Stimulated activated CD4-positive, alpha-beta T cell treated with anti-CD3 and anti-CD28 coated beads, Interleukin-2, amount 100 ng/mL, for 48 hours (primary cell): ENCODE results near the gene RPS6KA2.

Experiments used
- DNase-seq, 2 donors: peaks; one replicate each; pipeline ENCODE4 v3.0.0-alpha.2; 2020

The RPS6KA2 gene

DNA sequence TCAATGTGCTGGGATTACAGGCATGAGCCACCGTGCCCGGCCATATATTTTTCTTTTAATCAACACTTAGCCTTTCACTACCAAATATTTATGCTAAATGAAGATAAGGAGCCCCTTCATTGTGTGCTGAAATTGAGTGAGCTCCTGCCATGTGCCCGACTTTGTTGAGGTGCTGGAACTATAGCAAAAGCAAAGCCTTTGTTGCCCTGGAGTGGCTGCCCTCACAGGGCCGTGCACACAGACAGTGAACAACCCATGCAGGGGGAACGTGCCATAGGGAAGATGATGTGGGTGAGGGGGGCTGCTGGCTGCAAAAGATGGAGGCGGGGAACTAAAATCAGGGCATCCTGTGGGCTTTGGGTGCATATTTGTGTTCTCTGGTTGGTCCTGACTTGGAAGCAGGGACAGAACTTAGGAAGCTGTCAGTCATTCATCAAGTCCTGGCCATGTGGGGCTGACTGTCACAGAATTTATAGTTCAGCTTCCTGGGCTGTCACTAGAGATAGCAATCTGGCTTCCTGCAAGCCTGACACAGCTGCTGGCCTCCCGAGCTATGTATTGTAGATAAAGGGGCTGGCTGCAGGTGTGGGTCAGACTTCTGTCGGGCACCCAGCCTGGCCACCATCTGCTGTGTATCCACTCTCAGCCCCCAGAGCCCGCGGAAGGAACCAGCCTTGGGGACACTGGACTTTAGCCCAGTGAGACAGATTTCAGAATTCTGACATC is 187.5 kb downstream of the RPS6KA2 start:
- DNase-seq, result no peak

DNA sequence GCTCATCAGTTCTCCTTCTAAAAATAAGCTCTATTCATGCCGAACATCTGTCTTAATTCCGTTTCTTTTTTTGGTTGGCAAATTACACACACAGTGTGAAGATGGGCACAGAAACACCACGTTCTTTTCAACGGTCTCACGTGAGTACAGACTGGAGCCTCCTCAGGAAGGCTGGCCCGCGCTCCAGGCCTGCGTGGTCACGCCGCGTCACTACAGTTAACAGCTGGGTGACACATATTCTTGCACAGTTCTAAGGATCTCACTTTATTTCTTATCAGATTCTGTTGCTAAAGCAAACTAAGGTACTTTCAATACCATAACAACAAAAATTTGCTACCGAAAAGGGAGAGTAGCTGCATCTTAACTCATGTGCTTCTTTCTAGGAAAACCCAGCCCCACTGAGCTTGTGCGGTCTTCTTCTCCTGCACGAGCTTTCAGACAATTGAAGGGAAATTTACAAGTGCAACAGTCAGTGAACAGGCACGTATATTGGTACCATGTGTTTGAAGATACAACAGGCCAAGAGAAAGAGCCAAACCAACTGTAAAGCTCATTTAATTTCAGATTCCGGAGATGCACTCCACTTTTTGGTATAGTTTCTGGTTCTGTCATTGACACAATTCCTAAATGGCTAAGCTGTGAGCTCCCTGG is 188.7 kb downstream of the RPS6KA2 start:
- DNase-seq, result no peak

DNA sequence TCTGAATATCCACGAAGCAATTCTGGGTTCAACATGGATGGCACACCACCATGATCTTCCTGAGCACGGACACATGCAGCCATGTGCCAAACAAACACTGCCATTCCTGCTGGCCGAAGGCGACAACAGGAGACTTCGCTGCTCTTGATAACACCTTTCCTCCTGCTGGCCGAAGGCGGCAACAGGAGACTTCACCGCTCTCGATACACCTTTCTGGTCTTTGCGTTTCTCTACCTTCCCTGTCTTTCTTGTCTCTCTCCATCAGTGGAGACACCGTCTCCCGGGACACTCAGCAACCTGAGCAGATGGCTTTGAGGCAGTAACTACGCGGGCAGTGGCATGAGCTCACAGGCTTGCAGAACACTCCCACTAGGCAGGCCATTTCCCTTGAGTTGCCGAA is 189.4 kb downstream of the RPS6KA2 start:
- DNase-seq, result no peak

DNA sequence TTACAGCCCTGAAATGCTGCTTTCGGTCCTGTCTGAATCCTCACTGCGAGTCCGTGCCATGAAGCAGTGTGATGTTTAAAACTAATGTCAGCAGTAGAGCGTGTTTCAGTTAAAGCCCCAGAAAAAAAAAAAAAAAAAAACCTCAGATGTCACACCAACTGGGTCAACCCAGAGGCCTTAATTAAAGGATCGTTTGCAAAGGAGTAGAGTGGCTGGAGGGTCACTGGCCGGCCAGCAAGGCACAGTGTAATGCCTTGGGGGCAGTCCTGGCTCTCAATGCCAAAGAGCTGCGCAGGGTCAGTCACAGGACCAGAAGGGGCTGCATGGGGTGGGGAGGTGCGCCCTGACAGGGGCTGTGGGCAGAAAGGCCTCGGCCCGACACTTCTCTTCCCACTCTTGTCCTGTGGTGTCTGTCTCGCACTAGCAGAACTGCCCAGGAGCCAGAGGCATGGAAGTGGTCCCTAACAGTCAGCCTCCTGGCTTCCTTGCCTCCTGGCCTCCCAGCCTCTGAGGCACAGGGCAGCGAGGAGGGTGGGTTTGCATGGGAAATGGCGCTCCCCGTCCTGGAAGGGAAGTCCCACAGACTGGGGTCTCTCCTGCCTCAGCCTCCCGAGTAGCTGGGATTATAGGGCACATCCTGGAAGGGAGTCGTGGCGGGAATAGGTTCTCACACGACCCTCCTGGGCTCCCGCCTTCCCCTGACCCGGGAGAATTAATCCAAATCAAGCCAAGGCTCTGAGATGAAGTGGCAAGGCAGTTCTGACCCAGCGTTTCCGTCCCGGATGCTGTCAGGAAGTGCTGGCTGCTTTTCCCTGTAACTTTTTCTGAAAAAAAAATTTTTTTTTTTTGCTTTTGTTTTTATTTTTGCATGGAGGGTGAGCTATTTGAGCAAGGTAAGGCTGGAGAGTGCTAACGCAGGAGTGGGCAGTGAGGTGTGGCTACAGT is 190.6 kb downstream of the RPS6KA2 start:
- no peak for DNase-seq

DNA sequence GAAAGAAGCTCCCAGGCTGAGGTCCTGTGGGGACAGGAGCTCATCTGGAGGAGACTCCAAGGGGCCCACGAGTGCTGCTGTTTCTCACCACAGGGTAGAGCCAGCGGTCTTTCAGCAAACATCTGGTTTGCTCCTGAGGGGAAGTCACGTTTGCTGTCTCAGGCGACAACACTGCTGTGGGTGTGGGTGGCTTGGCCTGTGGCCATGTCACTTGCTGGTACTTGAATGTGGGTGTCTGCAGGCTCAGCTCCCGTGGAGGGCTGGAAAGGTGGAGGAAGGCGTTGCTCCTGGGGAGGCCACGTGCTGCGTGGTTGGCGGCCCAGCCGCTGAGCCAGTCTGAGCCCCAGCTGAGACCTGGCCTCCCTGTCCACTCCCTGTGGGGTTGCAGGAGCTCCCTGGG is 191.5 kb downstream of the RPS6KA2 start:
- no peak for DNase-seq

DNA sequence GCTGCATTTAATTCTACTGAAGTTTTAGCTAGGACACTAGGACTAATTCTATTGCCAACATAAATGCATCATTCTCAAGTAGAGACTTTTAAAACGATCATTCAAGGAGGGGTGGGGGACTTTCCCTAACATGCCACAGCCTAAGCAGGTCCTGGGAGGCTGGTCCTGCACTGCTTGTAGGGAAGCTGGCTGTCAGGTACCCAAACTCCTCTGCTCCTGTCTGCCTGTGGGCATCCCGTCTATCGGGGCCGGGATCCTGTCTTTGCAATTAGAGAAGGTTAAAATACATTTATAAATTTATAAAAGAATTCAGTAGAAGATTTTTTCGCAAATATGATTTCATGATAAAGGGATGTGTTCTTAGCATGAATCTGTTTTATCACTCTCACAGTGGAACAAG is 192.7 kb downstream of the RPS6KA2 start:
- no peak for DNase-seq

DNA sequence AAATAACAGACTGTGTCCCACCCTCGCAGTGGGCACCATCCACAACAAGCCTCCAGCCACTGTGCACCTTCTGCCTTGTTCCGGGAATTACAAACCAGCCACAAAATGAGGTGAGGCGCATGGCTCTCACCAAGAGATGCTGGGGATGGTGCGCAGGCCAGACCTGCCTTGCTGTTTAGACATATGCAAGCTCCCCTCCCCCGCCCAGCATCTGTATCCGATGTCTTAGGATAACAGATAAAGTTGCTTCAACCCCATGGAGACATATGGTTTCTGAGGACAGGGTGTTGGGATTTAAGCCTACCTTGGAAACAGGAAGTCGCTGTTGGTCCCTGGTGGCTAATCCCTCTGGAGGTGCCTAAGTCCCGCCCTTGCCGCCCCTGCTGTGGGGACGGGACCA is 194.0 kb downstream of the RPS6KA2 start:
- DNase-seq, result no peak

DNA sequence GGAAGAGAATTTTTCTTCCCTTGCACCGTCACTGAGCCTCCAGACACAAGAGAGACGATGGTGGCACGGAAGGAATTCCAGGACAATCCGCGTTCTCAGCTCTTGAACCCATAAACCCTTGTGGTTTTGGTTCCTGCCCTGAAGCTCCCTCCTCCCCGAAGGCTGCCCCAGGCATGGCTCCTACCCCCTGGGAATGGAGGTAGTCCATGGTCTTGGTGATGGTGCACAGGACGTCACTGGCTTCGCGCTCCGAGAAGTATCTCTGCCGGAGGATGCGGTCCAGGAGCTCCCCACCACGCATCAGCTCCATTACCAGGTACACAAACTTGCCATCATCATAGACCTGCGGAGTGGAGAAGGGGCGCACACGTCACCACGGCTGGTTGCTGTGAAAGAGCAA is 196.8 kb downstream of the RPS6KA2 start:
- no peak for DNase-seq

DNA sequence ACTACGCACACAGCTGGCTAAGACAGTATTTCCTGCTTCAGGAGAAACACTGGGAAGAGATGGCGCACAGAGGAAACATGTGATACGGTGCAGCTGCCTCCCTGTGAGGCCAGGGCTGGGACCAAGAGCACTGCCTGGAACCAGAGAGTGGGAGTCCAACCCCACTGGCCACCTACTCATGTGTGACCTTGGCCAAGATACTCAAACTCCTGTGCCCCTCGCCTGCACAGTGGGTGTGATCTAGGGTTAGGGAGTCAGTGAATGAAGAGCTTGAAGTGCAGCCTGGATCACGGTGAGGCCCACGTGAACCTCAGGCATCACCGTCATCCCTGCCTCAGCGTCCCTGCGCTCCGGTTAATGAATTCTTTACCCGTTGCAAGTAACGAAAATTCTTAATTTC is 202.6 kb downstream of the RPS6KA2 start:
- DNase-seq, result no peak

DNA sequence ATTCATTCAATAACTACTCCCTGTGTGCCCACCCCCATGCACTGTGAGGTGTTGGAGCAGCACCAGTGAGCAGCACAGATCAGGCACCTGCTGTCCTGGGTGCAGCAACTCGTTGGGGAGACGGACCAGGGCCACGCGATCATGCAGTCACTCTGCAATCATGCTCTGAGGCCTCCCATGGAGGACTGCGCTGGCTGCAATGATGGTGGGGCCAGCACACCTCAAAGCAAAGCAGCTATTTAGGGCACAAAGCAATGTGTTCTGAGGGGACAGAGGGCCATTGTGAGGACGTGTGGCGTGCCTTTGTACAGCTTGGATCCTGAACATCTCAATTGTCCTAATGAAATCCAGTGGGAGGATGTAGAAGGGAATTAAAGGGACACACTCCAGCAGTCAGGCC is 203.3 kb downstream of the RPS6KA2 start:
- no peak for DNase-seq

DNA sequence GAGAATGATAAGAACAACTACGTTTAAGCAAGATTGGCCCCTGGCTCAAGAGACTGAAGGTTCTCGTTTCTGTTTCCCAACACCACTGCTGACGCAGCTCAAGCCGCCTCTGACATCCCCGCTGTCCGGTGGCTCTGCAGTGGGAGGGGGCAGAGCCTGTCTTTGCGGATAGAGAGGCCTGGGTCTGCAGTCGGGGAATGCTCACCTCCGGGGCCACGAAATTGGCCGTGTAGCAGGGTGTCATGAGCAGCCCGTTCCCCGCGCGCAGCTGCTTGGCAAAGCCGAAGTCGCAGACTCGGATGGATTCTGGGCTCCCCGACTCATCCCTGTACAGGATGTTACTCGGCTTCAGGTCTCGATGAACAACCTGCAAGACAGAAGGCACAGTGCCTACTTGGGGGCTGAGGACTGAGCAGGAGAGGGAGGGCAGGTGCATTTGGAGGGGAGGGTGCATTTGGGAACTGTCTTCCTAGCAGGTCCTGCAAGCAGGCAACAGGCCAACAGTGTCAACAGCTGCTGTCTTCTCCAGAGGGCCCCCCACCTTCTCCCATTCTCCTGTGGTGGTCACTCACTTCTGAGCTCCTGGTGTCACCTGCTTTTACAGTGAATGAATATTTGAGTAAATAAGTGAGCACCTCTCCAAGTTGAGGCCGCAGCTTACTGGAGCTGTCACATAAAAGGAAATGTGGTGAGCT is 203.9 kb downstream of the RPS6KA2 start:
- DNase-seq, result no peak

DNA sequence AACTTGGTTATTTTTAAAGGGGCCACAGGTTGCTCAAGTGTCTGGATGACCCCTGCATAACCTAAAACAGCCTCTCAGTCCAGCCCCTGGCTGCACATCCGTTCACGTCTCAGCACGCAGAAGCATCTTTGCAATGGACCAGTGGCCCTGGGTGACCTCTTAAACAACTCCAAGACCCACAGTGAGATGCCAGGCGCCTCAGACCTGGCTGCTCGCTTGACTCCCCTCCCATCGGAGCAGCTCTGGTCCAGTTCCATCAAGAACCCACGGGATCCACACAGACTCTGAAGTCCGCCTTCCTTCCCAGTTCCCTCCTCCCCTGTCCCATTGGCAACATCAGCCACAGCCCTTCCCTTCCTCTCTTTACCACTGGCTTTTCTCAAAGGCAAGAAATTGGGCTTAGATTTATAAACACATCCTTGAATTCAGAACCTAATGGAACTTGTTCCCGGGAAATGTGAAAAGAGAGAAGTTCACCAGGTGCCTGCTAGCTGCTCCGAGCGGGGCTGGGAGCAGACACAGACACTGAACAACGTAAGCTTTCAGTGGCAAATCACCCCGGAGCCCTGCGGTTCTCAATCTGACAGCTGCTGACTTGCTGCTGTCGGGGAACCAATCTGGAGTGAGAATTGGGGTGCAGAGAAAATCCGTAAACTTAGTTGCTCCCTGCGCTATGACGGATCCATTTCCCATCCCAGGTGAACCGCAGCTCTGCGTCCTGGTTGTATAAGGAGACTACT is 204.7 kb downstream of the RPS6KA2 start:
- DNase-seq, result no peak

DNA sequence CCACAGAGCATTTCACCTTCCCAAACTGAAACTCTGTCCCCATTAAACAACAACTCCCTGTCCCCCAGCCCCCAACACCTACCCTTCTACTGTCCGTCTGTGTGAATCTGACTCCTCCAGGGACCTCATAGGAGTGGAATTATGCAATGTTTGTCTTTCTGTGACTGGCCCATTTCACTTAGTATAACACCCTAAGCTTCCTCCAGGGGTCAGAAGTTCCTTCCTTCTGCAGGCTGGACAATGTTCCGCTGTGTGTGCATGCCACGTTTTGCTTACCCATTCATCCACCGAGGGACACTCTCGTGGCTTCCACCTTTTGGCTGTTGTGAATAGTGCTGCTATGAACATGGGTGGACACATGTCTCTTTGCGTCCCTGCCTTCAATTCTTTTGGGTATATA is 206.7 kb downstream of the RPS6KA2 start:
- no peak for DNase-seq

DNA sequence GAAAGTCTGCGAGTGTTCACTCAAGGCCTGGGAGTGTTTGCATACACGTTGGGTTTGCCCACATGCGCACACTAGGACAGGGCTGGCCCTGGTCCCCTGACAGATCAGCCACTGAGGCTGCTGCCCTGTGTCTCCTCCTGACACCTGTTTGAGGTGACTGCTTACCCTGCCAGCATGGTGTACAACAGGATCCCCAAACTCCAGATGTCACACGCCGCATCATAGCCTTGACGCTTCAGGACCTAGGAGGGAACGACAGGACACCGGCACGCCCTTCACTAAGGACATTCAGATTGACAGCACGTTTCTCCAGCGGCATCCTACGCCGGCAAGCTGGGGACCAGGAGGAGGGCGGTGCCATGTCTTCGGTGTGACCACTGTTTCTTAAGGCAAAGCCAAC is 207.3 kb downstream of the RPS6KA2 start:
- no peak for DNase-seq

DNA sequence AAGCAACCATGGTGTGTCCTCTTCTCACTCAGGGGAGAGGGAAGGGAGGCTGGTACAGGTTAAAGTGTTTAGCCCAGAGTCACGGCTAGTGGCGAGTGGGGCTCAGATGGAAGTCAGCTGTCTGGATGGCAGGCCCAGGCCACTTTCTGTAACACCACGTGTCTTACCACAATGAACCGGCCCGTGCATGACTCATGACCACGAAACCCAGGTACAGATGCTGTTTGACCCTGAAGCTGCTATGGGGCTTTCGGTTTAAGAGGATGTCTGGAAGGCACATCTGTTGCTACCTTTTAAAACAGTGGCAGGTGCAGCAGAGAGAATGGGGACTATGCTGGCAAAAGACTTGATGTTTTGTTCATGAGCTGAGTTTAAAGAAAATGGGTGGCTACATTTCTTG is 207.8 kb downstream of the RPS6KA2 start:
- peak in 1 of 2 donors; percentile 34 for DNase-seq

DNA sequence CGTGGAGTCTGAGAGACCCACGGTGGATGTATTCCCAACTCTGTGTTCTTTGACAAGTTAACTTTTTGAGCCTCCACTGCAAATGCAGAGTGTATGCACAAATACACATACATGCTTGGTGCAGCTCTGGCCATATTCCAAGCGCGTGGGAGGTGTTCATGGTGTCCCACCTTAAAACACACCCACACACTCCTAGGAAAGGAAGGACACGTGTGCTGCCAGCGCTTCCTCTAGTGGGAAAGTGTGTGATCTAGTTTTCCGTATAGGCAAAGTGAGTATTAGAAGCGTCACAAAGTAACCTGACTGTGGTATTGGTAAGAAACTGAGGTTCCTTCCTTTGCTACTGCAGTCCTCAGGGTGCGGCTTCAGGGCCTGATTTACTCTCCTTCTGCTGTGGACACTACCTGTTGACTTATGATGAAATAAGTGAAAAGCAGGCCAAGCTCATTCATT is 208.3 kb downstream of the RPS6KA2 start:
- no peak for DNase-seq

DNA sequence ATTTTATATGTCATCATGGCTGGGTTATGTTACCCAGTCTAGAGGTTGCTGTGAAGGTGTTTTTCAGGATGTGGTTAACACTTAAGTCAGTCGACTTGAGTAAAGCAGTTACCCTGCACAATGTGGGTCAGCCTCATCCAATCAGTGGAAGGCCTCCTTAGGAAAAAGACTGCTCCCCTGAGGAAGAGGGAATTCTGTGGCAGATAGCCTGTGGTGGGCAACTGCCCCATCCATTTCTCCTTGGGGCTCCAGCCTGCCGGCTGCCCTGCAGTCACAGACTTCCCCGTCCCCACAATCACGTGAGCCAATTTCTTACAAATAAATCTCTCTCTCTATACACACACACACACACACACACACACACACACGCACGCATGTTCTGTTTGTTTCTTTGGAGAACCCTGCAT is 209.8 kb downstream of the RPS6KA2 start:
- no peak for DNase-seq

DNA sequence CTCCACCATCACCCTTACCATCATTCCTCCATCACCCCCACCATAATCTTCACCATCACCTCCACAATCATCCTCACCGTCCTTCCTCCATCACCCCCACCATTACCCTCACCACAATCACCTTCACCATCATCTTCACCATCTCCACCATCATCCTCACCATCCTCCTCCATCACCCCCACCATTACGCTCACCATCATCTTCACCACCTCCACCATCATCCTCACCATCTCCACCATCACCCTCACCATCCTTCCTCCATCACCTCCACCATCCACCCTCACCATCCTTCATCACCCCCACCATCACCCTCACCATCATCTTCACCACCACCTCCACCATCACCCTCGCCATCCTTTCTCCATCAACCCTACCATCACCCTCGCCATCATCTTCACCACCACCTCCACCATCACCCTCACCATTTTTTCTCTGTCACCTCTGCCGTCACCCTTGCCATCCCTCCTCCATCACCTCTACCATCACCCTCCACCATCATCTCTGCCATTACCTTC is 211.2 kb downstream of the RPS6KA2 start:
- DNase-seq, result no peak

DNA sequence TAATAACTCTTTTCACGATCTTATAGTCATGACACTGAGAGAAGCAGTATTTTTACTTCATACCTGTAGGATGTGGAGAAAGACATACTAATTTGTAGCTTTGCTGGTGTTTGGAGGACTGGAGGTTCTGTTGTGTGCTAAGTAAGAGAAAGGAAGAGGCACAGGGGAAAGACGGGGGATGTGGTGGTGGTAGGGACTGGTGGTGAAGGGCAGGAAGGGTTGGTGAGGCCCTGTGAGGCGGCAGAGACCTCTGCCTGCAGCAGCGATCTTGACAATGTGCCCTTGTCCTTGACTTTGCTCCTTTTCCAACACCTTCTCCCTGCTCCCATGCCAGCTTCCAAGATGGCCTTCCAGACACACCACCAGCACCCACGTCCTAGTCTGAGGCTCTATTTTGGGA is 211.7 kb downstream of the RPS6KA2 start:
- DNase-seq, result no peak

DNA sequence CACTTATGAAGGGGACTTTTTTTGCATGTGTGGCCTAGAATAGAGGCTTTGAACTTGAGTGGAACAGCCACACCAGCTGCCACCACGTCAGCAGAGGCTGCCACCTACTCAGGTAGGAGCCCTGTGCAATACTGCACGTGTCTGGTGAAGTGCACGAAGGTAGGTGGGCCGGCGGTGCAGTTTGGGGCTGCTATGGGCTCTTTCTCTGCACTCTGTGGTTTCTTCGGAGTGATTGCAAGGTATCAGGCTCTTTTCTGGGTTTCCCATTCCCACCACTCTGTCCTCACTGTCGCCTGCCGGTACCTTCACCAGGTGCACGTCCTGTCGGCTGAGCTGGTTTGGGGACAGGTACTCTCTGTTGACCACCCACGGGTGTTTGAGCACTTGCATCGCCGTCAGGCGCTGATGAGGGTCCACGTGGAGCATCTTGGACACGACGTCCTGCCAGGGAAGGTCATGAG is 213.5 kb downstream of the RPS6KA2 start:
- DNase-seq, result no peak

DNA sequence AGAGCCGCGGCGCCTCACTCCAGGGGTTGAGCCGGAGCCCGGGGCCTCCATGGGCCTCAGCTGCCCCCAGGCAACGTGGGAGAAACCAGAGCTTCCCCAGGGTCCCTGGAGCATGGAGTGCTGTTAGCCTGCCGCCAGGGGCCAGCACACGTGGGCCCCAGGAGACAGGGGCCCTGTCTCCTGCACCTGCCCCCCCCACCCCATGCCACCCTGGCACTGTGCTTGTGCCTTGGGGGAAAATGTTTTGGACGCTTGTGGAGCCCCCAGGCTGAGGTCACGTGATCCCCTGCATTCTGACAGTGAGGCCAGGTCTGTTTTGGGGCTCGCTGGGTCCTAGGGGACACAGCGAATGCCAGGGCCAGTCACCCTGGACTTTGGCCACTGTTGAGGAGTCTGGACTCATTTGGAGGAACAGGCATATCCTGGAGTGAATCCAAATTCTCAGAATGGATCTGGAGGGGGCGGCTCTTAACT is 214.1 kb downstream of the RPS6KA2 start:
- DNase-seq, result no peak
